Transverse colon (tissue), 3 donors: Measurements from ENCODE around the gene NAGLU.

Experiments used
- EP300 ChIP-seq: sonication (generic); formaldehyde crosslinking; IDR thresholded peaks from one replicate; pipeline ENCODE4 v1.6.1; 2017; ENCODE audit warnings: antibody characterized with exemption, low read depth
- TF ChIP-seq, protein P1 (sequence below), 5 experiments: fragments of 200-600 bp in 3 of 5; fragments of 450-650 bp in 2 of 5; sonication (generic) in 3 of 5; IDR thresholded peaks; 1 replicate in 2 of 5; 2 replicates in 3 of 5; pipeline ENCODE4 v1.5.1; 2016 to 2017; ENCODE audit warnings: antibody characterized with exemption in 5 of 5, inconsistent platforms in 3 of 5, mild to moderate bottlenecking in 2 of 5, moderate library complexity in 1 of 5

DNA sequence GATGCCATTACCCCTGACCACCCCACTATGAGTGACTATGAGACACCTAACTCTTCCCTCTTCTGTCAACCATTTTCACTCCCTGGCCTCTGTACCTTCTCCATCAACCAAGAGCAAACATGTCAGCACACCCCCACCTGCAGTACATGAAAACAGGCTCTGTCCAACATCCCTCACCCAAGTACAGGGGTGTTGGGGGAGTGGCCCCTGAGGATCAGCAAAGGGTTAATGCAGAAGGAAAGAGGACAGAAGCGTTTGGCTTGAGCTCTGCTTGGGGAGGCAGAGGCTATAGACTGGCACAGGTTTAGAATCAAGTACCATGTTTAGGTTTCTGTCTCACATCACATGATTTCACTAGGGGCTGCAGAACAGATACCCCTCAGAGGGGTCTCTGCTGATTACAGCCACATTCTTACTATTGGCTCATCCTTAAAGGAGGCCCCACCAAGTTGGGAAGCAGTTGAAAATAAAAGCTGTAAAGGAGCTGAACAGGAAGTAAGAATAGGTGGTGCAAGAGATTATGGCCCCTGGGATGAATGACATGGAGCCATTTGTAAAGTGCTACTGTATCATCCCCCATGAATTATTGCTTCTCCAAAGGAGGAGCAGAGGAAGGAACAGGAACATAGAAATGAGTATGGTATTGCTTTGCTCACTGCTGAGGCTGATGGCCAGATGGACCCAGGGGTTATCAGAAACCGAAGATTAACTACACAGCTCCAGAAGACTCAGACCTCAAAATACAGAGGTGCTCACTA lies 43.9 kb downstream of the NAGLU start:
- TF ChIP-seq, protein P1, sequence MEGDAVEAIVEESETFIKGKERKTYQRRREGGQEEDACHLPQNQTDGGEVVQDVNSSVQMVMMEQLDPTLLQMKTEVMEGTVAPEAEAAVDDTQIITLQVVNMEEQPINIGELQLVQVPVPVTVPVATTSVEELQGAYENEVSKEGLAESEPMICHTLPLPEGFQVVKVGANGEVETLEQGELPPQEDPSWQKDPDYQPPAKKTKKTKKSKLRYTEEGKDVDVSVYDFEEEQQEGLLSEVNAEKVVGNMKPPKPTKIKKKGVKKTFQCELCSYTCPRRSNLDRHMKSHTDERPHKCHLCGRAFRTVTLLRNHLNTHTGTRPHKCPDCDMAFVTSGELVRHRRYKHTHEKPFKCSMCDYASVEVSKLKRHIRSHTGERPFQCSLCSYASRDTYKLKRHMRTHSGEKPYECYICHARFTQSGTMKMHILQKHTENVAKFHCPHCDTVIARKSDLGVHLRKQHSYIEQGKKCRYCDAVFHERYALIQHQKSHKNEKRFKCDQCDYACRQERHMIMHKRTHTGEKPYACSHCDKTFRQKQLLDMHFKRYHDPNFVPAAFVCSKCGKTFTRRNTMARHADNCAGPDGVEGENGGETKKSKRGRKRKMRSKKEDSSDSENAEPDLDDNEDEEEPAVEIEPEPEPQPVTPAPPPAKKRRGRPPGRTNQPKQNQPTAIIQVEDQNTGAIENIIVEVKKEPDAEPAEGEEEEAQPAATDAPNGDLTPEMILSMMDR (IDR thresholded peaks at IDR 0.05): no peak
- no peak for TF ChIP-seq EP300
